NCI-H526 (cell line): ENCODE data around the gene RIMOC1.
"Not testable (repeated sequence)": the region's sequence is repeated elsewhere in the genome, so short reads cannot be mapped to it uniquely, and the experiment has no call there.

Experiments used
- DNase-seq, 2 experiments: peaks; one replicate each; lab custom pipeline; 2025; lab: John Stamatoyannopoulos, UW

RIMOC1 gene

DNA sequence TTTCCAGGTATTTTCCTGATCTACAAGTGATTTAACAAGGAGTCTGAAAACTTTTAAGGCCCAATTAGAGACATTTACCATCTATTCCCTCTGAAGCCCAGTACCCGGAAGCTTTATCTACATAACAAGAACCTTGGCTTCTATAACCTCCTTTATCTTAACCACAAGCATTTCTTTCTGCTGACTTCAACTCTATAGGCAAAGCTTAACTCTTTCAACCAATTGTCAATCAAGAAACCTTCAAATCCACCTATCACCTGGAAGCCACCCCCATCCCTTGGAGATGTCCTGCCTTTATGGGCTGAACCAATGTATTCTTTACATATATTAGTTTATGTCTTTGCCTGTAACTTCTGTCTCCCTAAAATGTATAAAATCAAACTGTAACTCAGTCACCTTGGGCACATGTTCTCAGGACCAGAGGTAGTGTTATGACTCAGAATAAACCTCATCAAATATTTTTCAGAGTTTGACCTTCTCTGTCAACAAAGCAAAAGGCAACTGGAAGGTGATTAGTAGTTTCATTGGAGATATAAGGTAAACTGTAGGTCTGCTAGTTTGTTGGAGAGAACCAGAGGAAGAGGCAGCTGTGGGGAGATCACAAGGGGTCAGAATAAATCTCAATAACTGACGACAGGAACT lies 13.0 kb upstream of the RIMOC1 start:
- DNase-seq: no peak

DNA sequence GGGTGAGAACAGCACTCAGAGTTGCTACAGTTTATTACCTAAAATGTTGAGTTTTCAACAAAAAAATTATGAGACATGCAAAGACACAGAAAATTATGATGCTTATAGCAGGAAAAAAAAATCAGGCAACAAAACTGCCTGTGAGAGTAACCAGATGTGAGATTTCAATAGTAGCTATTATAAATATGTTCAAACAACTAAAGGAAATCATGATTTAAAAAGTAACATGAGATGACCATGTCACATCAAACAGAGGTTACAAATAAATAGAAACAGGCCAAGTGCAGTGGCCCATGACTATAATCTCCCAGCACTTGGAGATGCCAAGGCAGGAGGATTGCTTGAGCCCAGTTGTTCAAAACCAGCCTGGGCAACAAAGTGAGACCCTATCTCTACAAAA lies 12.1 kb upstream of the RIMOC1 start:
- DNase-seq: no peak

DNA sequence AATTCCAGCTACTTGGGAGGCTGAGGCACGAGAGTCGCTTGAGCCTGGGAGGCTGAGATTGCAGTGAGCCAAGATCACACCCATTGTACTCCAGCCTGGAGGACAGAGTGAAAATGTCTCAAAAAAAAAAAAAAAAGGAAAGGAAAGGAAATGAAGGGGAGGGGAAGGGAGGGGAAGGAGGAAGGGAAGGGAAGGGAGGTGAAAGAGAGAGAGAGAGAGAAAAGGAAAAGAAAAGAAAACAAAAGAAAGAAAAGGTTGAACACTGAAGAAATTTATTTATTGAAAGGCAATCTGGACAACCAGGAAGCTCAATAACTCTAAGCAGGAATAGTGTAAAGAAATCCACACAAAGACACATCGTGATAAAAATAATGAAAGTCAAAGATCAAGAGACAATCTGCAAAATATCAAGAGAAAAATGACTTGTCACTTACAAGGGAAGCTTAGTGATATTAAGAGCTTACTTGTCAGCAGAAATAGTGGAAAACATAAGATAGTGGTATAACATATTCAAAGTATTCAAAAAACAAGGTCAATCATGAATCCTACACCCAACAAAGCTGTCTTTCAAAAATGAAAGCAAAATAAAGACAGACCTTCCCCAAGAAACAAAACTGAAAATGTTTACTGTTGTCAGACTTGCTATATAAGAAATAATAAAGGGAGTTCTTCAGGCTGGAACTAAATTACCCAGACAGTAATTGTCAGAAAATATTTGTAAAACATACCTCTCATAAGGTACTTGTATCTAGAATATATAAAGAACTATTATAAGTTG lies 10.9 kb upstream of the RIMOC1 start:
- DNase-seq: no peak

DNA sequence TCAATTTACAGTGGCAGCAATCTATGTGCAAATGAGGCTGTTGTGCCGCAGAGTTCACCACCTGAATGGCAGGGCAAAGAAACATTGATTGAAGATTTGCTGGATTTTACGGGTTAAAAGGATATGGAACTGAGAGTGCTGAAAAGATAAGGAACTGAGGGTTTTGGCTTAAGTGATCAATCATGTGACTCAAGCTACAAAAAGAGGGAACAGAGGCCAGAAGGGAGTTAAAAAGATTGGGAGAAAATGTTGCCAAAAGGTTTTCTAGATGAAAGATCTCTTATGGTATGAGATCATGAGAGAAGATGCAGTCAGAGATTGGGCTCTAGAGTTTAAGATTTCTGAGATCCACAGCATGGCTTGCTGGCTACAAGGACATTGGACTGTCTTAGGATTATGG lies 7.9 kb upstream of the RIMOC1 start:
- DNase-seq: no peak

DNA sequence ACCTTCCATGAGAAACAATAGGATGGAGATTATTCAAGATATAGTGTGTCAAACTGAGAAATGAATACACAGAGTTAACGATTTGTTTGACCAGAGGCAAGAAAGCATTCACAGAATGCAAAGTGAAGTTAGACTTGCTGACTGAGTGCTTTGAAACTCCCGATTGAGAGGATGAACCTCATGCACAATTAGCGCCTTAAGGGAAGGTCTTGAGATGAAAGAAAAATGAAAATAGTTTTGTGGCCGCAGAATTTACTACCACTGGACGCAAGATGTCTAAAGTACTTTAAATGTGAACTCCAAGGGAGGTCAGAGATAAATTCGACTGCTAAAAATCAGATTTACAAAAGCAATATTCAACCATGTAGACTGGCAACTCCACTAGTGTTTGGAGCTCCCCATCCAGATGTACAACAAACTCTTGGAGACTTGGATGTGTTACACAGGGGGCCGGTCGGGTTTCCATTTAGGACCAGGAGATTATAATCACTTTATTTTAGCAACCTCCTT lies 707 bp upstream of the RIMOC1 start:
- no peak for DNase-seq

DNA sequence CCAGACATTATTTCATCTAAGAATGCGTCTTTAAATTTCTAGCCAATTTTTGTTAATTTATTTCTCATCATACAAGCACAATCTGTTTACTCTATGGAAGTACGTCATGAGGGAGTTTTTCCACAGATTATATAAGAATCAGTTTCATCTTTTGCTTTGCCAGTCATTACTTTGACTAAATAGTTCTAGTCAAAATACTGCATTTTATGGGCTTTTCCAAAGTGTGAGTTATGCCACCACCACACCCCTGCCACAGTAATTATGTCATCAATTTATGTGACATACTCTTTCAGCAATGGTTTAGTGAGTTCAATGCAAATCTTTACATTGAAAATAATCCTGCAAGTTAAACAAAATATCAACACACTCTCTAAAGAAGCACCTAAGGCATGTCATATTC lies 2.0 kb downstream of the RIMOC1 start:
- DNase-seq: no peak

DNA sequence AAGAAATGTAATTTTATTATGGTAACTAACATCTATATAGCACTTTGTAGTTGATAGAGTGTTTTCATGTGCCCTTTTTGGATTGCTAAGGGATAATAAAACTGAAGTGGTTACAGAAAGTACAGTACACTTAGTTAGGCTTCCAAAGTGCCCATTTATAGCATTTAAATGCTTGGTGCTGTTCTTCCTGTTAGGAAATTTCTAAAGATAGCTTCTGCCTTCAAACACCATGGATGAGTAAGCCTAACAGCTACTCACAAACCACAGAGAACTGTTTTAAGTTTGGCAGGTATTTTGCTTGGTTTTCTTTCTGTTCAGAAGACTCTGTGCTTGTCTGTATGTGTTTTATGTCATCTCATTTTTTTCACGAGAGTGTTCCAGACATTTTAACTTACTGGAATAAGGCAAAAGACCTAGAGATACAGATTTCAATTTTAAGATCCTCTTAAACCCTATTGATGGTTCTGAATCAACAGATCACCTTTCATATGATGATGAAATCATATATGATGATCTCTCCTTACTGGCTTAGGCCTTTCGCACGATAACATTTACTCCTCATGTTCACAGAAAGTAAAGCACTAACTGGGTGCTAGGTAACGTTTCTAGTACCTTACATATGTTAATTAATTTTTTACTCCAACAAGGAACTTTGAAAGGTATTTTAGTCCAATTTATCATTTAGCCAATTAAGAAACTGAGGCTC lies 4.4 kb downstream of the RIMOC1 start:
- DNase-seq: no peak

DNA sequence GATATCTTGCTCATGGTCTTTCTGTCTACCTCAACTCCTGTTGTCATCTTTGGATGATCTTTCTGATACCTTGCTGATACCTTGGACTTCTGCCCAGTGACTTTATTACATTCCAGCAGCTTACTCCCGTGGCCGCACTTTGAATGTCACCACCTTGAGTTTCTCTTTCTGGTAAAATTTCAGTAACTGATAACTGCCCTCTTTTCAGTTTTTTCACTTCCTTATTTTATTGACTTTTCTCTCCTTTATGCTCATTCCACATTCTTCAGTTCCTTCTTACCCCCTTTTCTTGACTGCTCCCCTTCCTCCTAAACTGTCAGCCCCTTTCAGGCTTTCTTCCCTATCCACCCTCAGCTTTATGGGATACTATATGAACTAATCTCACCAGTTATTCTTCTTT lies 14.0 kb downstream of the RIMOC1 start:
- no peak for DNase-seq

DNA sequence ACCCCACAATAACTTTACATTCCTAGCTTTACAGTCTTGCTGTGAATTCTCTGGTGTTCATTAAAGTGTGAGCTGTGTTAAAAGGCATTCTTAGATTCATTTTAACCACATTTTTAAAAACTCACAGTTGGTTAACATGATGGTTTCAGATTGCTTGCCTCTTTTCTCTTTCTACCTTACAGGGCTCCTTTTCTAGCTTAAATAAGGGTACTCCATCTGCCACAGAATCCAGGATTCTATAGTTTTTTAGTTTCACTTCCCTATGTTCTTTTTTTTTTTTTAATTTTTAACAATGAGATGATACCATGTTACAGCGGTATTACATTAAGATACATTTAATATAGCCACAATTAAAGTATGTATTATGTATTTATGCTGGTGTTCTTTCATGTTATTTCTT lies 17.0 kb downstream of the RIMOC1 start:
- no peak for DNase-seq

DNA sequence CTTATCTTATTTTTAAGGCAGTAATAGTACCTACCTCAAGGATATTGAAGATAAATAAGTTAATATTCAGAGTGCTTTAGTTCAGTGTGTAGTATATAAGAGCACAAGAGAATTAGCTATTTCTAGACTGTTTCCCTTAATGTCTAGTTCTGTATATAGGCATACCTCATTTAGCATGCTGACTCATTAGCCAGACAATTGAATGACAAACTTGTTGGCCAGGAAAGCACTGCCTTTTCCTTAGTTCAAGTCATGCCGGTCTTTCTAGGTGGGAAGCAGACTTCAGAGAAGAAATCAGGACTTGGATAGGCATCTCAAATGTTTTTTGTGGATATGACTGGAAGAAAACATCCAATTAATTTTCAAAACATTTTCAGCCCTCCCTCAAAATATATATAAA lies 17.7 kb downstream of the RIMOC1 start:
- no peak for DNase-seq

DNA sequence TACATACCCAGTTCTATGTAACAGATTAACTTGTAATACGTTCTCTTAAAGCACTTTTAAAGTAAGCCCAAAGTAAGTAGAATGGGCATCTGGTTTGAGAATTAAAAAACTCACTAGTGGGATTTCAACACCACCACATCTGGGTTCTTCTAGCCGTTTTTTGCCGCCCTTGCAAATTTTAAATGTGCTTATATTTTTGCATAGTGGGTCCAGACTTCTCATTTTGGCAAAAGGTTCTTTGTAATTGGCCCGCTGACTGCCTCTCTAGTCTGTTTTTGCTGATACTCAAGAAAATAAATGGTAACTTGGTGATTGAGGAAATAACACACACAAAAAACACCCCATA lies 20.4 kb downstream of the RIMOC1 start:
- DNase-seq: no peak

DNA sequence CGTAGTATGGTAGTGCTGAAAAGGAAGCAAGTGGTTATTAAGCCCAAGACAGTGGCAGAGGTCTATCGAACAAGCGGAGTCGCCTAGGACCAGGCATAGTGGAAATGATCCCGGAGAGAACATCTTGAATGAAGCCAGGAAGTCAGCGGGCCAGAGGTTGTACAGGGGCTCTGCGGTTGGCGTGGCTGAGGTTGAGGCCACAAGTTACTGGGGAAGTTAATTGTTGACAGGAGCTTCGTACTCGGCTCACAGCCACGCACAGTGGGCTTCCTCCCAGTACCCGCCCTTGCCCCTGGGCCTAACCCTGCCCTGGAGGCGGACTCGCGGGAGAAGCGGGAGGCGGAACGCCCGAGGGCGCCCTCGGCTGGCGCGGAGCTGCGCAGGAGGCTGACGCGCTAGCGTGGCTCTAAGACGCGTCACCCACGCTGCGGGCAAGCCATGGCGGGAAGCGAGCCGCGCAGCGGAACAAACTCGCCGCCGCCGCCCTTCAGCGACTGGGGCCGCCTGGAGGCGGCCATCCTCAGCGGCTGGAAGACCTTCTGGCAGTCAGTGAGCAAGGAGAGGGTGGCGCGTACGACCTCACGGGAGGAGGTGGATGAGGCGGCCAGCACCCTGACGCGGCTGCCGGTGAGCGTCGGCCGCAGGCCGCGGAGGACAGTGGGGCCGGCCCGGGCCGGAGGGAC lies 20.9 kb downstream of the RIMOC1 start, which contains the start of gene FBXO4:
Gene FBXO4 (plus strand): TSS at position 410 of the 683 bp plus-strand sequence. CDS start 29 bp downstream, at position 439.
- DNase-seq: peak; percentile 48 to 92

DNA sequence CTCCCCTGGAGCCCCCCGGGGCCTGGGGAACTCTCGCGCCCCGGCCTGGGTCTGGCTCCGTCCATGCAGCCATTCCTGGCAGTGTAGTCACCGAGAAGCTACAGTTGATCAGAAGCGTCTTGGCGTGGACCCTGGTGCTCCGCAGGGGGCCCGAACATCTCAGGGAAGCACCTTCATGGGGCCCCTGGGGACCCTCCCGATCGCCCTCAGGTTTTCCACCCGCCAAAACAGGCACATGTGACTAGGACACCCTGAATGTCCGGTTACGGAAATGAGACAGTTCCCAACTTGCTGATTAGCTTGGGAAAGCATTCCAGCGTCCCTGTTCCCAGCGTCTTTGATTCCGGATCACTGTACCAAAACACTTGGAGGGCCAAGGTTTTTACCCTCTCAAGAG lies 21.4 kb downstream of the RIMOC1 start:
- DNase-seq: peak in 1 of 2 experiments; percentile 64

DNA sequence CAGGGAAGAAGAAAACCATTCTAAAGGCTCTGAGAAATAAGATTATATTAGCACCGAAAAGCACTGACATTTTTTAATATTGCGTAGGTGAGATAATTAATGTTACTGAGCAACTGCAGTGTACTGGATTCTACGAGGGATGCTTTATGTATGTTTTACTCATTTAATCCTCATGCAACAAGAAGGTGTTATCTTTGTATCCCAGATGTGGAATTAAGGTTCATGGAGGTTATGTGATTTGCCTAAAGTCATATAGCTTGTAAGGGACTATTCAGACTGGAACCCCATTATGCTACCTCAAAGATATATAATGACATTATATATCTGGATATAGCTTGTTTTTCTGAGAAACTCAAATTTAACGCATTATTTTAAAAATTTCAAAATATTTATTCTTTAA lies 23.5 kb downstream of the RIMOC1 start:
- no peak for DNase-seq

DNA sequence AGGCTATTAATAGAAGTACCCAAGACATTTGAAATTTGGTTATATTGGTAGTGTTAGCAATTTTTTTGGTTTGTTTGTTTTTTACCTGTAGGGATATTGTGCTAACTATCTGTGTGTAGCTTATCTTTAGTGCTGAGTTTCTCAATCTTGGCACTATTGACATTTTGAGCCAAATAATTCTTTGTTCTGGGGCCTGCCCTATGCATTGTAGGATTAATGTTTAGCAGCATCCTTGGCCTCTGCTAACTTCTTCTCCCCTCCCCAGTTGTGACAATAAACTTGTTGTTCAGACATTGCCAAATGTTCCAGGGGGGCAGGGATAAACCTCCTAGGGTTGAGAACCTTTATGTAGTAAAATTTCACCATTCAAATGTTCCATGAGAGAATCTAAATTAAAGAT lies 24.9 kb downstream of the RIMOC1 start:
- no peak for DNase-seq

DNA sequence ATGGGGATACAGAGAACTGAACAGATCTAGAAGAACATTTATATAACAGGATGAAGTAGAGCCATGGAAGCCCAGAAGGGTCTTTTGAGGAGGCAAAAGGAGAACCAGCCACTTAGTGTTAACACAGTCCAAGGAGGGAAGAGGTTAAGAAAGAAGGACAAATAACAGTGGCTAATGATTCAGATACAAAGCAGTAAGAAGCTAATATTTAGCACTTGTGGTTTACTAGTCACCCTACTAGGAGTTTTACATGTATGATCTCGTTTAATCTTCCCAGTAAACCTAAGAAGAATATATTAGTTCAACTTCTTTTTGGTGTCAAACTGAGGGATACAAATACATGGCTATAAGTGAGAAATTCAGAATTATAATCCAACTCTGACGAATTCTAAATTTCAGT lies 28.6 kb downstream of the RIMOC1 start:
- no peak for DNase-seq

DNA sequence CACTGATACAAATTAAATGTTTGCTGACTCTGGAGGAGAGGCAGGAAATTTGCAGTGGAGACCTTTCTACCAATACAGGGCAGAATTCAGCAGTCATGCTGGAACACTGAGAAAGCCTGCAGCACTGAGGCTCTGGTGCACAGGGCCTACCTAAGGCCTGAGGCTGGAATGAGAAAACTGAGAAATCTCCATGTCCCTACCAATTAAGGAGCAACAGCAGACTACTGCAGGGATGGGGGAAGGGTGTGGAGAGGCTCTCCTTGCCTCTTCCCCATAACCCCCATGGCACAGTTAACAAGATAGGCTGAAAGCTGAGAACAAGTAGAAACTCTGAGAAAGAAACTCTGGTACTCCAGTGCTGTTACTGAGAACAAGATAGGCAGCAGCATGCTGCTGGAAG lies 31.4 kb downstream of the RIMOC1 start:
- no peak for DNase-seq

DNA sequence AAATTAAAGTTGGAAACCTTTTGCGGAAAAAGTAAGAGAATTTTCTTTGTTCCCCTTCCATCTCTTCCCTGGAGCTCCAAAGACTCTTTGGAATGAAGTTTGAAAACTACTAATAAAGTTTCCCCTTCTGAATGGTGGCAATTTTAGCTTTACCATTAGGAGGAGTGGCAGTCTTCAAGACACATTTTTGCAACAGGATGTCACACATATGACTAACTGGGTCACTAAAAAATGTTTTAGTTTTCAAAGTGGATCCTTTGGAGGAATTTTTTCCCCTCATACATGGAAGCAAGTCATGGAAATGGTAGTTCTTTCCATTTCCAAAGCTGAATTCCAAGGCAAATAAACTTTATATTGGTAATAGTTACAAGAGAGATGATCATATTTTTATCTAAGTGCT lies 36.5 kb downstream of the RIMOC1 start:
- DNase-seq: no peak

DNA sequence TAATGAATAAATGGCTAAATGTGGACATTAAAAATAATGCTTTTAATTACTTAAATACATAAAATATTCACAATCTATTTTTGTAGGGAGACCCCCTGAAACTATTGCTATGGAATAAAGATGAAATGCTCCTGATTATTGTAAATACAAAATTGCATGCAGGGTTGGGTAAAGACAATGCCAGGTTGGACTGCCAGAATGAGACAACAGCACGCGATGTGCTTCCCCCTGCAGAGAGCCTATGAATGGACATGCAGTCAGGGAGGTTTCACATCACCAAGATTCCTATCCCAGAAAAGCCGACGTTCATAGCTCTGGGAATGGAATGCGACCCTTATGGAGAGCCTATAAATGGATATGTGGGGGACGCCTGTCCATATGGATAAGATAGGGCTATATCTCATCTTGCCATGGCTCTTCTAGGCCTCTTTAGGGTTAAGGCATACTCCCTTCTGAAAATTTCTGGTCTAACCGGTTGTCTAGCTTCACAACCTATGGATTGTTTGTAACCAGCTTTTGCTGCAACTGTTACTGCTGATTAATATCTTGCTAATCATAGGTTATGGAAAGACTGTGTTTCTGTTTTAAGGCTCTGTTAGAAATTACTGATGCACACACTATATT lies 41.3 kb downstream of the RIMOC1 start:
- DNase-seq: not testable (repeated sequence)

DNA sequence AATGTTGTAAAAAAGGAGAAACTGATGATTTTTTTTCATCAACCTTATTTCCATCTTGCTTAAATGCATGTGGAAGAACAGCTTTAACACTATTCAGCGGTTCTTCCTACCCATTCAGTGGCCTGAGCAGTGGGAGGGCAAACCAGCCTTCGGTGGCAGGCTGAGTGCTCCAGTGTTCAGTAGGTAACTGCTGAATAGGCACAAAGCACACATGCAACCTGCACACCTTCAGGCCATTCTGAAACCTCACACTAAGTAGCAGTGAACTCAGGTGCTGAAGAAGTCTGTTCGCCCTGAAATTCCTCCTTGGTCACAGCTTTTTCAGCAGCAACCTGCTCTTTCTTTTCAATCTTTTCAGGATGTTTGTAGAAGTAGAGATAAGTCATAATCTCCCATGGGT lies 47.1 kb downstream of the RIMOC1 start:
- DNase-seq: no peak
